ENCODE results near the gene GAL3ST2.
"Not testable (repeated sequence)": the region's sequence is repeated elsewhere in the genome, so short reads cannot be mapped to it uniquely, and the experiment has no call there.

GAL3ST2 gene

DNA sequence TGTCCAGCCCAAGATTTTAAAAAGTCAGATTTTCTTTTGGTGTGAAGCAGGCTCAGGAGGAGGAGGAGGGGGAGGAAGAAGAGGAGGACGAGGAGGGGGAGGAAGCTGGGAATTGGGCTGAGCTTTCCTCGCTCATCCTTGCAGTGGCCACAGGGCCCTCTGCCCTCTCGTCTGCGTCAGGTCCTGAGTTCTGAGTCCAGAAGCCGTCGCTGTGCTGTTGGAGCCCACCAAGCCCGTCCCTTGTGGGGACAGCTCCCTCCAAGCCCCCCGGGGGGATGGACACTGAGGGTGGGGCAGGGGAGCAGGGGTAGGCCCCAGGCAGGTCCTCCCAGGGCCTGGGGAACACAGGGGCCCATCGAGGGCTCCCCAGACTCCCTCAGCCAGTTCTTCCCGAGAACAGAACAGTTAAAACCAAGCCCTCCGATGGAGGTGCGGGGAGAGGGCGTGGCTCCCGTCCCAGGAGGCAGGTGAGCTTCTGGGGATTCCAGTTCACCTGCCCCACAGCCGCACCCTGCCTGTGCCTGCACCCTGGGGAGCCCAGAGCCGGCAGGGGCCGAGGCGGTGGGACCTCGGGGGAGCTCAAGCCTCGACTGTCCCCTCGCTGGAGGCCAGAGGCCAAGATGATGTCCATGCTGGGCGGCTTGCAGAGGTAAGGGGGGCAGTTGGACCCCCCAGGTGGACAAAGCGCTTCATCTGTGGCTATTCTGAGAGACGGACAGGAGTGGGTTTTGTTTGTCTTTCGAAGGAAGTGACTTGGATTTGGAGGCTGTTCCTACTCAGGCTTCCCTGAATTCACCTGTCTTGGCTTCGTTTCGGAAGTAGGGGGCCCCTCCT is at the start of gene GAL3ST2:
Gene GAL3ST2, plus strand, starts transcription at position 487 of the 834 bp plus-strand sequence. Its CDS starts 134 bp downstream, at position 621.
- DNase-seq = no peak

DNA sequence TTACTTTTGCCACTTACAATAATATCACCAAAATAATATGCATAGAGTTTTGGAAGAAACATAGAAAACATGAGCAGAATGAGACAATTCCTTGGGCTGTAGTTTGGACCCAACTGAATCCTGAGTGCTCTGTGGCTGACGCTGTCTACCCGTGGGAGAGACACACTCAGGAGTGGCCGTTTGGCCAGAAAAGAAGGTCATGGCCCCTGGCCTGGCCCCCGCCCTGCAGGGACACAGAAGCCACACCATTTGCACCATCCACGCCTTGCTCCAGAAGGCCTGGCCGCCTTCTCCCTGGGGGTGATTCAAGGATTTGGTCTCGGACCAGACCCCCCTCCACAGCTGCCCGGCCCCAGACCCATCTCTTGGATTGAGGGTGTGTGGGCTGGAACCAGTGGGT is 48.6 kb upstream of the GAL3ST2 start:
- DNase-seq = no peak

DNA sequence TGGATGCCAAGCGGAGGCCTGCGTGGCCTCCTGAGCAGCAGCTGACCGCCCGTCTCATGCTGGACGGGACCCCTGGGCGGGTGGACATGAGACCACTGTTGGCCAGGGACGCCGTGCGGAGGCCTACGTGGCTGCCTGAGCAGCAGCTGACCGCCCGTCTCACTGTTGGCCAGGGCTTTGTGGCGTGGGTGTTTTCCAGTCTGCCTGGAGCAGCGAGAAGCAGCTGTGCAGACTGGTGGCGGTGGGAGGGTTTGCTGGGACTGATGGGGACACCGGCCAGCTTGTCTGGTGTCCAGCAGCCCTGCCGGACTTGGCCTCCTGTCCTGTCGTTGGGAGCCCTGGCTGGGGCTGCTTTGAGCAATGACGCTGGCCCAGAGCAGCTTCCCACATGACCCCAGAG is 48.0 kb upstream of the GAL3ST2 start:
- no peak for DNase-seq

DNA sequence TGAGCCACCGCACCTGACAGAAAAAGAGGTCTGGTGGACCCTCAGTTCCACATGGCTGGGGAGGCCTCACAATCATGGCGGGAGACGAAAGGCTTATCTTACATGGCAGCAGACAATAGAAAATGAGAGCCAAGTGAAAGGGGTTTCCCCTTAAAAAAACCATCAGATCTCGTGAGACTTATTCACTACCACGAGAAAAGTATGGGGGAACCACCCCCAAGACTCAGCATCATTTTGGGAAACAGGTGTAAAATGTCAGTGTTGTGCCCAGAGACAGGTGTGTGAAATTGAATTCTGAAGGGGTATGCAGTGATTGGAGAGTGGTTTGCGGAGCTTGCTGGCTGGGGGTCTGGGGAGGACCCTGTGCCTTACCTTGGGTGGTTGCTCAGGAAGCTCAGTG is 46.8 kb upstream of the GAL3ST2 start:
- DNase-seq = no peak

DNA sequence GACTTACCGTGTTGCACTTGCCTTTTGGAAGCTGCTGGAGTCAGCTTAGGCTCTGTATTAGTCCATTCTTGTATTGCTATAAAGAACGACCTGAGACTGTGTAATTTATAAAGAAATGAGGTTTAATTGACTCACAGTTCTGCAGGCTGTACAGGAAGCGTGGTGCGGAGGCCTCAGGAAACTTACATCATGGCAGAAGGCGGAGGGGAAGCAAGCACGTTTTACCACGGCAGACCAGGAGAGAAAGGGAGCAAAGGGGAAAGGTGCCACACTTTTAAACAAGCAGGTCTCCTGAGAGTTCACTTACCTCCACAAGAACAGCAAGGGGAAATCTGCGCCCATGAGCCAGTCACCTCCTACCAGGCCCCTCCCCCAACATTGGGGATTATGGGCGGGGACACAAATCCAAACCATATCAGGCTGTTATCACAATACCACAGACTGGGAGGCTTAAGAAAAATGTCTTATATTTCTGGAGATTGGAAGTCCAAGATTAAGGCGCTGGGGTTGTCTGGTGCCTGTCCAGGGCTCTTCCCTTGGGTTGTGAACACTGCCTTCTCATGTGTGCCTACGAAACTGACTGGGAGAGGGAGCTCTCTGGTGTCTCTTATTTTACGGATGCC is 45.8 kb upstream of the GAL3ST2 start:
- DNase-seq = no peak

DNA sequence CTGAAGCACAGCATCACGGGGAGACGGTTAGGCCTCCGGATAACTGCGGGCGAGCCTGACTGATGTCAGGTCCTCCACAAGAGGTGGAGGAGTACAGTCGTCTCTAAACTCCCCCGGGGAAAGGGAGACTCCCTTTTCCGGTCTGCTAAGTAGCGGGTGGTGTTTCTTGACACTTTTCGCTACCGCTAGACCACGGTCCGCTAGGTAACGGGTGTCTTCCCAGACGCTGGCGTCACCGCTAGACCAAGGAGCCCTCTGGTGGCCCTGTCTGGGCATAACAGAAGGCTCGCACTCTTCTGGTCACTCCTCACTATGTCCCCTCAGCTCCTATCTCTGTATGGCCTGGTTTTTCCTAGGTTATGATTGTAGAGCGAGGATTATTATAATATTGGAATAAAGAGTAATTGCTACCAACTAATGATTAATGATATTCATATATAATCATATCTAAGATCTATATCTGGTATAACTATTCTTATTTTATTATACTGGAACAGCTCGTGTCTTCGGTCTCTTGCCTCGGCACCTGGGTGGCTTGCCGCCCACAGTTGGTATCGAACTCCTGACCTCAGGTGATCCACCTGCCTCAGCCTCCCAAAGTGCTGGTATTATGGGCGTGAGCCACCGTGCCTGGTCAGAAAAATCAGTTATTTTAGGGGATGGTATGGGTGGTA is 44.0 kb upstream of the GAL3ST2 start:
- not testable (repeated sequence) for DNase-seq

DNA sequence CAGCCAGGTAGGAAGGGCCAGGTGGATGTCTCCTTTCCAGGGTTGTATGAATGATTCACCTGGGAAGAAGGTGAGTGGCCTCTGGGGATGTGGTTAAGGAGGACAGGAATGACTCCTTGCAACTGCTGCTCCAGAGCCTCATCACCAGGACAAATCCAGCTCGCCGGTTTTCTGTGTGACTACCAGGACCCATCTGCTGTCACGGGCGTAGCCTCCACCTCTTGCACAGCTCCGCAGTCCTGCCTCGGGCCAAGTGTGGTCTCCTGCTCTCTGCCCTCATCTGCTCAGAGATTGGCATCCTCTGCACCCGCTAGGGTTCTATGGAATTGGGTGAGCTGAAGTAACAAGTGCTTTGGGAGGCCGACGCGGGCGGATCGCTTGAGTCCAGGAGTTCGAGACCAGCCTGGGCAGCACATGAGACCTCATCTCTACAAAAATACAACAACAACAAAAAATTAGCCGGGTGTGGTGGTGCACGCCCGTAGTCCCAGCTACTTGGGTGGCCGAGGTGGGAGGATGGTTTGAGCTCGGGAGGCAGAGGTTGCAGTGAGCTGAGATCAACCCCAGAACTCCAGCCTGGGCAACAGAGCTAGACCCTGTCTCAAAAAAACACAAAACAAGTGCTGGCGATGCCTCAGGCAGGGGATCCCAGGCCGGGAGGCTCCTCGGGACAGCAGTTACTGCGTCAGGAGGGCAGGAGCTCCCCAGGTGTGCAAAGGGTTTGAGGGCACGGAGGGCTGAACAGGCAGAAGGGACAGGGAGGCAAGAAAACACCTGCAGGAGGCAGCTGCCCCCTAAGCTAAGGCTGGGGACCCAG is 43.0 kb upstream of the GAL3ST2 start:
- DNase-seq = no peak

DNA sequence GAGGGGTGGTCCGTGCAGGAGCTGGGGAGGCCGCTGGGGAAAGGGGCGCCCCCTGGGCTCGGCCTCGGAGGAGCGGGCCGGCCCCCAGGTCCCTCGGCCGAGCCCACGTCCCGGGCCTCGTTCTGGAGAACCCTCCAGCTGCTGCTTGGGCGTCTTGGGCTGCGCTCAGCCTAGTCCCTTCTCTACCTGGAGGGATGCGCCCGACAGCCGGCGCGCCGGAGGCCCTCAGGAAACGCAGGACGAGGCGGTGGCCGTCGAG is 42.5 kb upstream of the GAL3ST2 start:
- DNase-seq = no peak

DNA sequence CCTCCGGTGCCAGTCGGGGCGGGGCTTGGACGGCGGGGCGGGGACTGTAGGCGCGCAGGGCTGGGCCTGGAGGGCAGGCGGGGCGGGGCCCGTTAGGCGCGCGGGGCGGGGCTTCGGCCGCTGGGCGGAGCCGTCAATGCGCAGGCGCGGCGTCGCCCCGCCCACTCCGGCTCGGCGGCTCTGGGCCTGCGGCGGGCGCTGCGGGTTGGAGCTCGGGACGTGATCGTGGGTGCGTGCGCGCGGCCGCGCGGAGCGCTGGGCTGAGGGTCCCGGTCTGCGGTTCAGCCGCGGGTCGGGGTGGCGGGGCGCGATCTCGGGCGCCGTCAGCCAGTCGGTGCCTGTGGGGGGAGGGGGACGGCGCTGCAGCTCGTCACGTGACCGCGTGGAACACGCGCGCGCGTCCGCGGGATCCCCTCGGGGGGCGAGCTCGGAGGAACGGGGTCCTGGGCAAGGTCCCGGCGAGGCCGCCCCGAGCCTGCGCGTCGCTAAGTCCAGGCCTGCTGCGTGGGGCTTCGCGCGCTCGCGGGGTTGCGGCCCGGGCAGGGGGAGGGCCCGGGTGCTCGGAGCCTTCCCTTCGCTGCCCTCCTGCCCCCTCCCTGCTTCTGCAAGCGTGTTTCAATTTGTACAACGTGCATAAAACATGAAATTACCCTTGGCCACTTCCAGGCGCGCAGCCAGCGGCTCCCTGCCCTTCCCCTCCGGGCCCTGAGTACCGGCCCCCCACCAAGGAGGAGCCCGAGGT is 42.0 kb upstream of the GAL3ST2 start, which contains the start of gene D2HGDH:
Gene D2HGDH, plus strand, starts transcription at position 164 of the 742 bp plus-strand sequence. CDS start 595 bp downstream, outside the sequence.
- DNase-seq = peak; percentile 83

DNA sequence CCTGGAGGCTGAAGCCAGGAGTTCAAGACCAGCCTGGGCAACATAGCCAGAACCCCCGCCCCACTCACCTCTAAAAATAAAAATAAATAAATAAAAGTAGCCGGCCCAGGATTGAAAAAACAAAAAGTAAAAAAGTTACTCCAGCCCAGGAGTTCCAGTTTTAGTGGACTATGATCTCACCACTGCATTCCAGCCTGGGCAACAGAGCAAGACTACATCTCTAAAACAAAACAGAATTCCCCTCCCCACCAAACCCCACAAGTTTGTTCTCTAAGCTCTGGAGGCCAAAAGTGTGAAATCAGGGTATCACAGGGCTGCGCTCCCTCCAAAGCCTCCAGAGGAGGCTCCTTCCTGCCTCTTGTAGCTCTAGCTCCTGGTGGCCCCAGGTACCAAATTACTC is 40.5 kb upstream of the GAL3ST2 start:
- DNase-seq = no peak

DNA sequence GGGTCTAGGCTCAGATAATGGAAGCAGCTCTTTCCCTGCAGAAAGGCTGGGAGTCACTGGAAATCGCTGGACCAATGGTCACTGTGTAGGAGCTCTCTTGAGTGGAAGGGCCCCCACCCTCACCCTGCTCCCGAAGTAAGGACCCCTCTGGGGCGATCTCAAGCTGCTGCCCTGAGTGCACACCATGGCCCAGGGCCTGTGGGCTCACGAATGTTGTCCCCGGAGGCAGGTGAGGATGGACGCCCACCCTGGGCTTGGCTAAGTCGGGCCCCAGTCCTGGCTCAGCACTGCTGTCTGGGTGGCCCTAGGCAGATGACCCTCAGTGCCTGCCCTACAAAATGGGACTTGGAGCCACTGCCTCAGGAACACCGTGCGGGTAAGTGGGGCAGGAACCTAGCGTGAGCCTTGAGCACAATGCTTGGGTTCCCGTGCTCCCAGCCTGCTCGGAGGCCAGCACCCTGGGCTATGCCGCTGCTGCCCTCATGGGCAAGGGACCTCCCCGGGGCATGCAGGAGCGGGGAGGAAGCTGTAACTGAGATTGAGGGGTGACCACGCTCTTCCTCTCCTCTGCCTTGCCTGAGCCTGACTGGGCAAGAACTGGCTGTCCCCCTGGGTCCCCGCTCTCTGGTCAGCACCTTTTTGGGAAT is 38.5 kb upstream of the GAL3ST2 start:
- no peak for DNase-seq

DNA sequence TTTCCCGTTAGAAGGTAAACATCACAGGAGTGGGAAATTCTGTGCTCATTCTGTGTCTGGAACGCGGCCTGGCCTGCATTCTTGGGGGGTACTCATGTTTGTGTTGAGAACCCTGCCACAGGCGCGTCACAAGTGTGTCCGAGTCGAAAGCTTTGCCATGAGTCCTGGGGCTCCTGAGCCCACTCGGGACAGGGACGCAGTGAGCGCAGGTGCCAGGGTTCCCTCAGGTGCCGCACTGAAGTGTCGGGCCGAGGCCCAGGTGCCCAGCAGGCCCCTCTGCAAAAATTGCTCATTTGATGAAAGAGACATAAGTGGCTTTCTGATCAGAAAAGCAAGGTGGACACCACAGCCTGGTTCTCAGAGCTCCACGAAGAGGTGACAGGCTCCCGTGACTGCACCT is 37.4 kb upstream of the GAL3ST2 start:
- DNase-seq = no peak

DNA sequence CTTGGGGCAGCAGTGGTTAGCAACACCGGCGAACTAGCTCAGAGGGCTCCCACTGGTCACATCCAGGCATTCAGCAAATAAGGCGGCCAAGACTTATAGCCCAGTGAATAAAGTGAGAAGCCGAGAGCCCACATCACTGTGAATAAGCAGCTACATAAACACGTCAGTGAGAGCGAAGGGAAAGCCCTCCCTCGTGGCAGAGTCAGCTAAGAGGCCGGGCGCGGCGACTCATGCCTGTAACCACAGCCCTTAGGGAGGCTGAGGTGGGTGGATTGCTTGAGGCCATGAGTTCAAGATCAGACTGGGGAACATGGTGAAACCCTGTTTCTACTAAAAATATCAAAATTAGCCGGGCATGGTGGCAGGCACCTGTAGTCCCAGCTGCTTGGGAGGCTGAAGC is 37.0 kb upstream of the GAL3ST2 start:
- no peak for DNase-seq

DNA sequence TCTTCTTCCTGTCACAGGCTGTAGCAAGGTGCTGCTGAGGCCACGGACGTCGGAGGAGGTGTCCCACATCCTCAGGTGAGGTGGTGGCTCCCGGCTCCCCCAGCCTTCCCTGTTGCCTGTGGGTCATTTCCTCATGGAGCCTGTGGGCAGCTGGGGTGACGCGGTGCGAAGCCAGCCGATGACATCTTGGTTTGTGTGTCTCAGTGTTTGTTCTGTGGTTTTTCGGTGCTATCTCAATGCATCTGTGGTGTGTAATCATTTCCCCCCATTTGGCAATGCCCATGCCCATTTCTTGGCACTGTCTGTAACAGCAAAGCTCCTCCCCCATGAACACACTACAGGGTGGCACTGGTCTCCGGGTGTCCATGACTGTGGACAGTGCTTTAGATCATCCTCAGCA is 35.6 kb upstream of the GAL3ST2 start:
- peak; percentile 84 for DNase-seq

DNA sequence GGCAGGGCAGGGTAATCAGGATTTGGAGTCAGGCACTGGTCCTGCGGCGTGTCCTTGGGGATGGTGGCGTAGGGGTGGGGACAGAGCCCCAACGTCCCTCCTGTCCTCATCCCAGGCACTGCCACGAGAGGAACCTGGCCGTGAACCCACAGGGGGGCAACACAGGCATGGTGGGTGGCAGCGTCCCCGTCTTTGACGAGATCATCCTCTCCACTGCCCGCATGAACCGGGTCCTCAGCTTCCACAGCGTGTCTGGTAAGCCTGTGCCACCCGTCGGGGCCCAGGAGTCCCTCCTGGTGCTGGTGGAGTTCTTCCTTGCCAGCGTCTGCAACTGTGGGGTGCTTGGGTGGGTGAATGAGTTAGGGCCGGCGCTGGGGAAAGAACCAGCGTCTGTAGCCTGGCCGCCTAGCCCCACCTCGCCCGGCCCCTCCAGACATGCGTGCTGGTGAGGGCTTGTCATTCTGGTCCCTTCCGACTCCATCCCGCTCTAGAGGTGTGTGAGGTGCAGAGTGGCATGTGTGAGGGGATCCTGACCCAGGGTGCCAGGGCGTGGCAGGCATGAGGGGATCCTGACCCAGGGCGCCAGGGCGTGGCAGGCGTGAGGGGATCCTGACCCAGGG is 34.2 kb upstream of the GAL3ST2 start:
- DNase-seq = no peak

DNA sequence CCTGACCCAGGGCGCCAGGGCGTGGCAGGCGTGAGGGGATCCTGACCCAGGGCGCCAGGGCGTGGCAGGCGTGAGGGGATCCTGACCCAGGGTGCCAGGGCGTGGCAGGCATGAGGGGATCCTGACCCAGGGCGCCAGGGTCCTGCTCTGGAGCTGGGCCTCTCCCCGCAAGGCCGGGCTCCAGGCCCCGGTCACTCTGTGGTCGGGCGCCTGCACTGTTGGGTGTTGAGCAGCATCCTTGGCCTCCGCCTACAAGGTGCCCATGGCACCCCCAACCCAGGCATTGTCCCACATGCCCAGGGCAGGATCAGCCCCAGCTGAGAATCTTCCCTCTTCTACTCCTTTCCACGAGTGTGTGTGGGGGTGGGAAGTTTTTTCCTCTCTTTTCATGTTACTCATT is 33.6 kb upstream of the GAL3ST2 start:
- not testable (repeated sequence) for DNase-seq

DNA sequence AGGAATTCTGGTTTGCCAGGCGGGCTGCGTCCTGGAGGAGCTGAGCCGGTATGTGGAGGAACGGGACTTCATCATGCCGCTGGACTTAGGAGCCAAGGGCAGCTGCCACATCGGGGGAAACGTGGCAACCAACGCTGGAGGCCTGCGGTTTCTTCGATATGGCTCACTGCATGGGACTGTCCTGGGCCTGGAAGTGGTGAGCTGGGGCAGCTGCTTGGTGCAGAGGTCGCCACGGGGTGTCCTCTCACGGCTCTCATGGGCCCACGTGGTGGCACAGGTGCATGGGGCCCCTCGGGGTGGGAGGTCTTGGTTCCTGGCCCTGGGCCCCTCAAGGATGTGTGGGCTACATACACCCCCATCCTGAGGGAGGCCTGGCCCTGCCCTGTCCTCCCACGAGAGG is 33.0 kb upstream of the GAL3ST2 start:
- no peak for DNase-seq

DNA sequence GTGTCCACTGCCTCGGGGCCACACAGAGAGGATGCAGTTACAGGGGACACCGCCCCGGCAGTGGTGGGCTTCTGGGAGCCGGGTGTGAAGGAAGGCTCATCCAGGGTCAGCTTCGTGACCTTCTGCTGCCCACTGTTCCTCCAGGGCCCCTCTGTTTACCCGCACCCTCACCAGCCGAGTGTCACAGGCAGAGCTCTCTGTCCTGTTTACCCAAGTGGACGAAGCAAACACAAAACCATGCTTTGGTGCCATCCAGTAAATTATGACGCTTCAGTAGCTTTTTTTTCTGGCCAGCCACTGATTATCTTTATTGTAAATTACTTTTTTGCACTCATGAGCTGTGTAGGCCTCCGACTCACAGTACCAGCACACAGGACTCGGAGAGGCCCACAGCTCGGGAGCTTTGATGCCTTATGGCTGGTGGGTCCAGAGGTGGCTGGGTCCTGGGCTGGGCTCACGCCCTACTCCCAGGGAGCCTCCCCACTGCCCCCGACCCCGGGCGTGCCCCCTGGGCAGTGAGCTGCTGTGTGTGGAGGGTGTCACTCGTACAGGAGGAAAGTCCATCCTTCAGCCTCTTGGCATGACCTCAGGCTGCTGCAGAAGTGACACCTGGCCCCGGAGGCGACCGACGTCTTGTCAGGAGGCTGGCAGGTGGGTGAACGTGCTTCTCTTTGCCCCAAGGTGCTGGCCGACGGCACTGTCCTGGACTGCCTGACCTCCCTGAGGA is 32.4 kb upstream of the GAL3ST2 start:
- no peak for DNase-seq

DNA sequence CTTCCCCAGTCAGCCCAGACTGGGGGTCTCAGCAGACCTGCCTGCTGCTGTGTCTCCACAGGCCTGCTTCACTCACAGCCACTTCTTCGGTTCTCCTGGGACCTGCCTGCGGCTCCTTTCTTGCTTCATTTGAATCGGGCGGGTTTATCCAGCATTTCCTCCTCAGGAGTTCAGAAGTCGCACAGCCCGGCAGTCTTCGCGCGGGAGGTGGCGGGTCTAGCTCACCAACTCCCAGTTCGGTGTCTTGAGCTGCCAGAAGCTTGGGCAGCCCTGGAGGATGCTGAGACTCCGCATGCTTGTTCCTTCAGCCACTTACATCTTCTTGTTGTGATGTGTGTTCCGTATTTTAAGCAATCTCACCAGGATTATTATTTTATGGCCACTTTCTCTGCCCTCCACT is 31.3 kb upstream of the GAL3ST2 start:
- DNase-seq = no peak

DNA sequence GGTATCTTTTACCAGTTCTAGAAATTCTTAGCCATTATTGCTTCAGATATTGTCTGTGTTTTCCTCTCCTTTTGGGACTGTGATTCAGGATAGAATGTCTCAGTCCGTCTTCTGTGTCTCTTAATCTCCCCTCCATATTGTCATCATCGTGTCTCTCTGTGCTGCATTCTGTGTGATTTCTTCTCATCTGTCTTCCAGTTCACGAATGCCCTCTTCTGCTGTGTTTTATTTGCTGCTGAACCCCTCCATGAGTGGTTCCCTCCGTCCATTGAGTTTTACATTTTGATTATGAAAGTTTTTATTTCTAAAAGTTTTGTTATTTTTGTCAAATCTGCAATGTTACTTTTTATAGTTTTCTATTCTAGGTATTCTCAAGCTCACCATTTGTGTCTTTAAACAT is 30.5 kb upstream of the GAL3ST2 start:
- DNase-seq = no peak

All from NCI-H2029 (cell line).